ENCODE results near the gene SYNGR3.
A peak's percentile ranks its signal among the peaks of the same experiment; 100 is the strongest.

SYNGR3 gene

DNA sequence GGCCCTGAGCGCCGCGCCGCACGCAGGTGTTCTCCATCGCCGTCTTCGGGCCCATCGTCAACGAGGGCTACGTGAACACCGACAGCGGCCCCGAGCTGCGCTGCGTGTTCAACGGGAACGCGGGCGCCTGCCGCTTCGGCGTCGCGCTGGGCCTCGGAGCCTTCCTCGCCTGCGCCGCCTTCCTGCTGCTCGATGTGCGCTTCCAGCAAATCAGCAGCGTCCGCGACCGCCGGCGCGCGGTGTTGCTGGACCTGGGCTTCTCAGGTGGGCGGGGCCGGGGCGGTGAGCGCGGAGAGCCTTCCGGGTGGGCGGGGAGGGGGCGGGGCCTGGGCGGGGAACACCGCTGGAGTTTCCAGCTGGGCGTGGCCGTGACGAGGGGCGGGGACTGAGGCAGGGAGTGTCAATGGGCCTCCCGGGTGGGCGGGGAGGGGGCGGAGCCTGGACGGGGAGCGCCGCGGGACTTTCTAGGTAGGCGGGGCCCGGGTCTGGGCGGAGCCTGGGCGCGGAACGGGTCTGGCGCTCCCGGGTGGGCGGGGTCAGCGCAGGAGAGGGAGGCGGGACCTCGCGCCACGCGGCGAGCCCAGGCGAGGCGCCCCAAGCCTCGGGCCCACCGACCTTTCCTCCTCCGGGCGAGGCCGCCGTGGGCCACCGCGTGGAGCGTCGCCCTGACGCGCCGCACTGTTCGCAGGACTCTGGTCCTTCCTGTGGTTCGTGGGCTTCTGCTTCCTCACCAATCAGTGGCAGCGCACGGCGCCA lies 2.4 kb downstream of the SYNGR3 start:
- DNase-seq = peak in 55 of 56 donors; percentile 34 to 94 (median 80)

DNA sequence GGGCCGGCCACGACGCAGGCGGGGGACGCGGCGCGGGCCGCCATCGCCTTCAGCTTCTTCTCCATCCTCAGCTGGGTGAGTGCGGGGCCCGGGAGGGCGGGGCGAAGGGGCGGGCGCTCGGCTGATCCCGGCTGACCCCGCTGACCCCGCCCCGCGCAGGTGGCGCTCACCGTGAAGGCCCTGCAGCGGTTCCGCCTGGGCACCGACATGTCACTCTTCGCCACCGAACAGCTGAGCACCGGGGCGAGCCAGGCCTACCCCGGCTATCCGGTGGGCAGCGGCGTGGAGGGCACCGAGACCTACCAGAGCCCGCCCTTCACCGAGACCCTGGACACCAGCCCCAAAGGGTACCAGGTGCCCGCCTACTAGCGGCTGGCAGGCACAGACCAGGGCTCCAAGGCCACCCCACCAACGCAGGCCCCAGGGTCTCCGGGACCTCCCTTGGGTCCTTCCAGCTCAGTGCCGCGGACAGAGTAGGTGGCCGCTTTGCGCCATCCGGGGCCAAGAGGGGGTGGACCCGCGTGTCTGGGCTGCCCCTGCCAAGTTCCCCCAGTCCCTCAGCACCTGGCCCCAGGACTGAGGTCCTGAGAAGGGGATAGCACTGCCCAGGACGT lies 3.0 kb downstream of the SYNGR3 start:
- DNase-seq = no peak

DNA sequence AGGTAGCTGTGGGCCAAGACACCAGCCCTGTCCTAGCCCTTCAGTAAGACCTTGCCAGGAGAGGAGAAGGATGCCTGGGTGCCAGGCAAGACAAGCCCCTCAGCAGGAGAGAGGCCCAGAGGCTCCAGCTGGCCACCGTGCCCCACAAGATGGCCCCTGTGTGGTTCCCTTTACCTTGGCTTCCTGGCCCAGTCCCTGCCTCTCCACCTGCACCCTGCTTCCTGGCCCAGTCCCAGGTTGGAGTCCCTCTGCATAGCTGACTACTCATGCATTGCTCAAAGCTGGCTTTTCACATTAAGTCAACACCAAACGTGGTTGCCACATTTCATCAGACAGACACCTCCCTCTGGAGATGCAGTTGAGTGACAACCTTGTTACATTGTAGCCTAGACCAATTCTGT lies 4.0 kb downstream of the SYNGR3 start:
- no peak for DNase-seq

DNA sequence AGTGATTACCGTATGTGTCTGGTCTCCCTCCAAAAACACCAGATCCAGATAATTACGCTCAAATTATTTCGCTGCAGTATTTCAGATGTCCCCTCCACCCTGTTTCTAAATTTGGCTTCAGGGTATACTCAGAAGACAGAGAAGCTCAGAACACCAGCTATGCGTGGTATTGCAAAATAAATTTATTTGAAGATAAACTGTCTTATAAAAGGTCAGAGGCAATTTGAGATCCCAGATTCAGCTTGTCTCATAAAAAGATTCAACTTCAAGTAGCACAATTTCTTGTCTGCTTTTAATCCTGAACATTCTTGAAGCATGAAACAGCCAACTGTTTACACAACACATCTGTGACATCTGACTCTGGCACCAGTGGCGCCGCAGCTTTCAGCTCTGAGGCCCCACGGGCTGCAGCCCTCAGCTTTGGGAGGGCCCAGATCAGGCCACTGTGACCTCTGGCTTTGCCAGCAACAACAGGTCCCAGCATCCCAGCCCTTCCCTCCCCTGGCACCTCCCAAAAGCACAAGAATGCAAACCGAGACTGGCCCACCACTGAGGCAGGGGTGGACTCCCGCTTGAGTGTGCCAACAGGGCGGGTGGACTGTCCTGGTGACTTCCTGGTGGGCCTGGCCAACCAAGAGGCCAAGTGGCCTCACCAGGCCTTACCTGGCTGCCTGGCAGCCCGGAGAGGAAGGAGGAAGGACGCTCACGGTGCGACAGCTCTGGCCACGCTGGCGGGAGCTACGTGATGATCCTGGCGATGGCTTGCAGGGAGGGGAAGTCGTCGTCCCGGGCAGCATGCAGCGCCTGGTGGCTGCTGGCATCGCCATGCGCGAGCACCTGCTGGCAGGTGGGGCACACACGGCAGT lies 8.0 kb downstream of the SYNGR3 start:
- no peak for DNase-seq

DNA sequence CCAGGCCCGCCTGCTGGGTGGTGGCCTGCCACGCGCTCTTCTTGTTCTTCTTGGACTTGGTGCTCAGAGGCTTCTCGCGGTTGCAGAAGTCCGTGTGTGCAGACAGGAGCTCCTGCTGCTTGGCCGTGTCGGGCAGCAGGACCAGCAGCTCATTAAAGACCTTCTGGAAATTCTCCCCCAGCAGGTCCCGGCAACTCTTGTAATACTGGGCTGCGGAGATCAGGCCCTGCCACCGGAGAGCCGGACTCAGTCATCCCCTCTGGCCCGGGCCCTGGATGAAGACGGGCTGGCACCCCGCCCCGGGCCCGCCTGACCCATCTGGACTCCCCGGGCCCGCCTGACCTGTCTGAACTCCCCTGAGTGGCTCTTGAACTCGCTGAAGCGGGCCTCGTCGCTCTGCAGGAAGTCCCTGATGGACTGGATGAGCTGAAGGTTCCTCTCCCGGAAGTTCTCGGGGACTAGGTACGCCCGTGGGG lies 8.6 kb downstream of the SYNGR3 start:
- no peak for DNase-seq

DNA sequence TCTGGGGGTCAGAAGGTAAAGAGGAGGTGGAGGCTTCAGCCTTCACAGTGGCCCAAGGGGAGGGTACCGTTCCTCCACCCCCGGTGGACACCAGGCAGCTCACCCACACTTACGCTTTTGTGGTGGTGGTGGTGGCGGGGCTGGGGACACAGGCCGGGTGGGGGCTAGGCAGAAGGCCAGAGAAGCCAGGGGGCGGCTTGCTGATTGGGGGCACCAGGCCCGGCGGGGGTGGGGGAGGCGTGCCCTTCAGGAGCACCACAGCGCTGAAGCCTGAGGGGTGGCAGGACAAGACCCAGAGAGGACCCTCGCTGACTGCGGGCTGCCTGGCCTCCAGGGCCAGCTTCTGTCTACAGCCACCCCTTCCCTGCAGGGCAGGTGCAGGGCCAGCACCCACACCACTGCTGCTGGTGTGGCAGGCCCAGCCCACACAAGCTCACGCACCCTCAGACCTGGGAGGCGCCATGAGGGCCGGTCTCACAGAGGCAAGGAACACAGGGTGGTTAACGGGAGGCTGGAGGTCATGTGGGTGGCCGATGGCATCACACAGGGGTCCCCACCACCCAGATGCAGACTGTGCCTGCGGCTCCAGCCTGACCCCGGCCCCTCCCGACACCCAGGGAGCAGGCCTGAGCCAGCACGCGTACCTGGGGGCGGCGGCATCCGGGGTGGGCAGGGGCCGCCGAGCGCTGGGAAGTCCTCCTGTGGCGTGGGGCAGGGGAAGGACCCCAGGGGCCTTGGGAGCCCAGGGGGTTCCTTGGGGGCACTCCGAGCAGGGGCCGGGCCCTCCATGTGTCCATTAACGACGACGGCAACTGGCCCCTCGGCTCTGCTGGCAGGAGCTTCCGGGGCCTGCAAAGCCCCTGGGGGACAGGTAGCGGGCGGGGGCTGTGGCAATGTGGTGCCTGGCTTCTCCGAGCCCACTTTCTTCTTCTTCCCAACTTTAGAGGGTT lies 9.4 kb downstream of the SYNGR3 start:
- no peak for DNase-seq

DNA sequence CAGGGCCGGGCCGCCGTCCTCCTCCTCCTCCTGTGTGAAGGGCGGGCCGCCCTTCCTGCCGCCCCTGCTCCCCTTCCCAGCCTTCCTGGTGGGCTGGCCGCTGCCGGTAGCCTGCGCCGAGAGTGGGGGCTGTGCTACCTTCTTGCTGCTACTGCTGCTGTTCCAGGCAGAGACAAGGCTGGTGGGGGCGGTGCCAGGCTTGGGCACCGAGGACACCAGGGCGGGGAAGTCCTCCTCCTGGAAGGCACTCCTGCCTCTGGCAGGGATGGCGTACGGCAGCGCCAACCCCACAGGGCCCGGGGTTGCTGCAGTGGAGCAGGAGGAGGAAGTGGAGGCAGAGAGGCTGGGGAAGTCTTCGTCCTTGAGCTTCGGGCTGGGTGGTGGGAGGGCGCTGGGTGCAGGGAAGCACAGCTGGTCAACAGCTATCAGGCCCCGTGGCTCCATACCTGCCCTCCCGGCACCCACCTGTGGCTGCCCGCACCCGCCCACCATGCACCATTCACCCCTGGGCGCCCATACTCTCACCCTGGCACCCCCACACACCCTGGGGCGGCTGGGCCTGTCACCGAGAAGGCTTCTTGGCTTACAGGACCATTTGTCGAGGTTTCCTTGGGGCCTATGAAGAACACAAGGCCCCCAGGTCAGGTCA lies 10.2 kb downstream of the SYNGR3 start:
- peak in 2 of 56 donors; percentile 12 to 28 for DNase-seq

DNA sequence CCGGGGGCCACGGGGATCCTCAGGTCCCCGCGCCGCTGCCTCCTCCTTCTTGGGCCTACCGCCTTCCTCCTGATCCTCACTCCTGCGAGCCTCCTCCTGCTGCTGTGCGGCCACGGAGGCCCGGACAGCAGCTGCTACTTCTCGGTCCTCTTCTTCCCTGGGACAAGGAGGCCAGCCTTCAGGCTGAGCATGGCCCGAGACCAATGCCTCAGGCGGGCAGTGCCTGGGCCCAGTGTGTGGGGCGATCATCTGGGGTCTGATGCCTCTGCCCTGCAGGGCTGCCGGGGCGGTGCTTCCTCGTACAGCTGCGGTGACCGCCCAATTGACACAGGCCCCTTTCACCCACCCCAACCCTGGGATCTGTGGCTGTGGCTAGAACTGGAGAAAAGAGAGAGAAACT lies 11.3 kb downstream of the SYNGR3 start:
- no peak for DNase-seq

DNA sequence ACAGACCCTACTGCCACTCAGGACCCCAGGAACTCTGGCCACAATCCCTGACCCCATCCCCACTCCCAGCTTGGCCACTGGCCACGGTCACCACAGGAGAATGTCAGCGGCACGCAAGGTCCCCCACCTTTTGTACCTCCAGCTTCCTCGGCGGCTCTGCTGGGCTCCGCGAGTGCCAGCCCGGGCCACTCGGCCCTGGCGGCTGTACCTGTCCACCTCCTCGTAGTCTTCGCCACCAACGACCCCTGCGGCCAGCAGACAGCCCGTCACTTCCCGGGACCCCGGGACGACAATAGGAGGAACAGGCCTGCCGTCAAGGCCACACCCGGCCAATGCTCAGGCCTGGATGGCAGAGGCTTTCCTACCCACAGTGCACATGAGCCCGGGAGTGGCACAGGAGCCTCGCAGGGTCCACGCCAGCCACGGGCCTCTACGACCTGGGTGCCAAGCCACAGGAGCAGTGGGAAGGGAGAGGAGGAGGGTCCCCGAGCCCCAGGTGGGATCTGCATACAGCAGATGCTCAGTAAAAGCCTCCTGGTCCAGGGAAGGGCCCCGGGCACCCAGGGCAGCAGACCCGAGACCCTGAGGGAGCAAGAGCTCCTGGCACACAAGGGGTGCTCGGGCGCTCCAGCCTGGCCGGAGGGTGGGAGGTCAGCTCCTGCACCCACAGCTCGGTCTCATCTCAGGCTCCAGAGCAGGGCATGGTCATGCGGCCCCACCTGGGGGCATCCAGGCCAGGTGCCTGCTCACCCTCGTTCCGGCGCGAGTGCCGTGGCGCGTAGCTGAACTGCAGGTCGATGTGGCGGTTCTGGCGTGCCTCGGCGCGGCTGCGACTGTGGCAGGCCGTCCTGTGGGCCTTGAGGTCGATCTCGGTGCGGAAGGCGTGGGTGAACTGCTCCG lies 11.9 kb downstream of the SYNGR3 start:
- DNase-seq = no peak

DNA sequence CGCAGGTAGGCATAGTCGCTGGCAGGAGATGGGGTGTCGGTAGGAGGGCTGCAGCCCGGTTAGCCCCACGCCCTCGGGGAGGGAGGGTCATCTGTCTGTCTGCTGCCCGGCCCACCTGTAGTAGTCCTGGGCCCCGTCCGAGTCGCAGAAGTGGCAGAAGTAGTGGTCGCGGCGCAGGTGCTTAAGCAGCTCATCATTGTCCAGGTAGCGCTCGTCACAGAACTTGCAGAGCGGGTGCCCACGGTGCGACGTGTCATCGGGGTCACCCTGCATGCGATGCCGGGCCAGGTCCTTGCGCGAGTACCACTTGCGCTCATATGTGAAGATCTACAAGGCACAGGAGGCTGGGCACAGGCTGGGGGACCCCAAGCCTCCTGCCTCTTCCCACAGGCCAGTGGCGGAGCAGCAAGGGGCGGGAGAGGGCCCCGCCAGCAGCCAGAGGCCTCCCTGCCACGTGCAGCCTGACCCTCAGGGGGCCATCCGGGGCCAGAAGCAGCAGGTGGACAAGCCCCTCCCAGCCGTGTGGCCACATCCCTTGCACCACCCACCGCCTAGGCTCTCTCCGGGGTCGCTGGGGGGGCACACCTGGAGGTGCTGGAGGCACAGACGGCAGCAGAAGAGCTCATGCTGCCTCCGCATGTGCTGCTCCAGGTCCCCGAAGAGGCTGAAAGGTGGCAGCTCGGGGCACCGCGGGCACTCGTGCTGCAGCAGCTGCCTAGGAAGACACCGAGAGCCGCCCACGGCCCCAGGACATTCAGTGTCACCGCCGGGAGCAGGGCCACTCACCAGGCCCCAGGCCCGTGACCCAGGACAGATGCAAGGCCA lies 12.8 kb downstream of the SYNGR3 start:
- no peak for DNase-seq

DNA sequence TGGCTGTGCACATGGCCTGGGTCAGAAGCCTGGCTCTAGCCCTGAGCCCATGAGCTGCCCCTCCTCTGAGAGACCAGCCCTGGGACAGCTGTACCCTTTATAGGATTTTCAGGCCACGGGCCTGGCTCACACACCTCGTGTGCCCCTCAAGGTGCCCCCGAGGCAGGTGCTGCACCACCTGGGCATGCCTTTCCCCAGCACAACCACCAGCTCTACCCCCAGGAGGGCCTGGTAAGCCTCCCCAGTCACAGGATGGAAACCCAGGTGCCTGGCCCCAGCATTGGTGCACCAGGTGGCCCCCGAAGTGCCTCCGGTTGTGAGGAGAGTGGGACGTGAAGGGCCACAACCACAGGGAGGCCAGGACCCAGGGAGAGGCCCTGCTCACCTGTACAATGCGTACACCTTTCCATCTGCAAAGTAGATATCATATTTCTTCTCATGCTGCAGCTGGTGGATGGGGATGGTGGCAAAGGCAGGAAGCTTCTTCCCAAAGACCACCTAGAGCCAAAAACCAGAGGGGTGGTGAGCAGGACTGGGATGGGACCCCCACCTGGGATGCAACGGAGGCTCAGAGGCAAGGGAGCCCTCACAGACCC lies 13.6 kb downstream of the SYNGR3 start:
- DNase-seq = no peak

DNA sequence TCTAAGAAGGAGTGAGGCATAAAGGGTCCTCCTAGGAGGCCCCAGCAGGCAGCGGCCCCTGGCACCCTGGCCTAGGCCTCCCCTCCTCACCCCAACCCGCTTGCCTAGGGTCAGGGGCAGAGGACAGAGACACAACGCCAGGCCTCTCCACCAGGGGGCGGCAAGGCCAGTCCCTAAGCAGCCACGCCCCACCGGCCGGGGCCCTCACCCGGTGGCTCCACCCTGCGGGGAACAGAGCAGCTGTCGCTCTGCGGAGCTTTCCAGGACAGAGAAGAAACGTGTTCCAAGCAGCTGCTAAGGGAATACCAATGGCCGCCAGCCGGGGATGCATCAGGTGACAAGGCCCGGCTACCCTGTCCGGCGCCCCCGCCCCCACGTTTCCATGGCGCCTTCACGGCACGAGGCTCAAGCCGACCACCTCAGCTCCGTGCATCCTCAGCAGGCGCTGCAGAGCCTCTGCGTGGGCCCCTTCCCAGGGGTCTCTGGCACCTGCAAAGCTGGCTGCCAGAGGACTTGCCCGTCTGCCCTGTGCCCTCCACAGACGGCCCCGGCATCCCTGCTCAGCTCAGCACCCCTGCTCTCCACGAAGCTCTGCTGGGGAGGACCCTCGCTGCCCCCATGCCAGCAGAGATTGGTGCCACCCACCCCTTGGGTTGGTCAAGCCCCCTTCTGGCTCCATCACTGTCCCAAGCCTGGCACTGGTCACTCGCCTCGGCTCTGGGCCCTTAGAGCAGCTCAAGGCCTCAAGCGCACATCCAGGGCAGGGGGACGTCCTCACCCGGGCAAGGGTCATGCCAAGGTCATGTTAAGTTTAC lies 14.3 kb downstream of the SYNGR3 start:
- peak in 44 of 56 donors; percentile 12 to 83 (median 38) for DNase-seq

DNA sequence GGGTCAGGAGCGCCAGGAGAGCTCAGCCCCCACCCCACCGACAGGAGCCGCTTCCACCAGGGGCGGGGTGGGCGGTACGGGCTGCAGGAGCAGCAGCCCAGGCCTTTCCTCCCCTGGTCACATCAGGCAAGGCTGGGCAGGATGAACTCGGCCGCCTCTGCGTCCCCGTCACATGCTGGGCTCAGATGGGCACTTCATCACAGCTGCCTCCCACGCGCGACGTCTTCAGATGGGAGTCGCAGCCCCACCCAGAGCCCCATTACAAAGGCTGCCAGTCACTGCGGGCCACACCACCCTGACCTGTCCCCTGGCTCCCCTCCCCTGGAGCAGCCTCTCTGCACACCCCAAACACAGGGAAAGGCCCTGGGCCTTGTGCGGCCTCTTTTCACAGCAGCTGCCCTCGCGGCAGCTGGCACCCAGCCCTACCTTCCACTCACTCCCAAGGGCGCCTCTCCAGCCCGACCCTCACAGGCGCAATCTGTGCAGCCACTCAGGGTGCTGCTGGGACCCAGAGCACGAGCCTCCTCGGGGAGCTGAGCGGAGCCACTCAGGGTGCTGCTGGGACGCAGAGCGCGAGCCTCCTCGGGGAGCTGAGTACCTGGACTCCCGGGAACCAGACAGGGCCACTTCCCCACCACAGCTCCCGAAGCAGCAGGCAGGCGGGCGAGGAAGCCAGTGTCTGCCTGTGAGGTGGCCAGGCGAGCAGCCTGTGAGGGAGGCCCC lies 15.2 kb downstream of the SYNGR3 start:
- DNase-seq = no peak

DNA sequence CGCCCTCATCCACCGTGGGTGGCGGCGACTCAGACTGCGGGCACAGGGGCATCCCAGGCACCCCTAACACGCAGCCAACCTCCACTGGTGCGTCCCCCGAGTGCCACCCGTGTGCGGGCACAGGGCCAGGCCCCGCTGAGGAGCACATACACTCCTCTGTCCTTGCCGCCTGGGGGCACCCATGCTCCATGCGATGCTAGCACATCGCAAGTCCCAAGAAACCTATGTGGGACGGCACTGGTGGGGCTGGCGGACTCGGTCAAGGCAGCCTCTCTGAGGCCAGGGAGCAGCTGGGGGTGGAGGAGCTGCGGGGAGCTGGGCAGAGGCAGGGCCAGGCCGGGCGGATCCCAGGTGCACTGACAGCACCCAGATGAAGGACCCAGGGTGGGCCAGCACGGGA lies 15.9 kb downstream of the SYNGR3 start:
- DNase-seq = peak in 1 of 56 donors; percentile 38

DNA sequence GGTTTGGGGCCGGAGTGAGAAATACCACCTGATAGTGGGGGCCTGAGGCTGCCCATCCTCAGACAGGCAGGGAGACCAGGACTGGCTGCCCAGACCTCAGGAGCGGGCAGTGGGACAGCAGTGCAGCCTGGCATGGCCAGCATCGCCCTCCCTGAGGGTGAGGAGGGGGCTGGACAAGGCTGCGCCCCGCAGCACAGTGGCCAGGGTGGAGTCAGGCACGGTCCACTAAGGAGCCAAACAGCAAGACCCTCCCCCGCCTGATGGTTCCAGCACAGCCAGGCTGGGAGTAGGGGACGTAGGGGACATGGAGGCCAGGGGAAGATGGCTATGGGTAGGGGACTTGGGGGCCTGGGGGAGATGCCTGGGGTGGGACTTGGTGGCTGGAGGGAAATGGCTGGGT lies 16.5 kb downstream of the SYNGR3 start:
- no peak for DNase-seq
